Activated T-cell treated with anti-CD3 and anti-CD28 coated beads for 24 hours (primary cell): ENCODE measurements around the gene SMC5.
"Not testable (repeated sequence)": the region's sequence is repeated elsewhere in the genome, so short reads cannot be mapped to it uniquely, and the experiment has no call there.

Experiments used
- DNase-seq: peaks from one replicate; pipeline ENCODE4 v3.0.0-alpha.2; 2020; ENCODE audit warnings: low read depth

The SMC5 gene

DNA sequence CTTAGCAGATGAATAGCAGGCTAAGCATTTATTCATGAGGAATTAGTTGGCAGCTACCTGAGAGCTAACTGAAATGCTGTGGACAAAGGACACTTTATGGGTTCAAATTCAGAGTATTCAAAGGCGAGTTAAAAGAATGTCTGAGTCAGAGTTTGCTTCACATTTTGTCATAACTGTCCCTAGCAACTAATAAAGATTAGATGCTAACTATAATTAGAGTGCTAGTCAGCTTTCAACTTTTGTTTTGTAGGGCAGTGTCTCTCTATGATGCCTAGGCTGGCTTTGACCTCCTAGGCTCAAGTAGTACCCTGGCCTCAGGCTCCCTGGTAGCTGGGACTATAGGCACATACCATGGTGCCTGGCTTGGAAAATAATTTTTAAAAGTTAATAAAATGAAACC is 4.6 kb downstream of the SMC5 start:
- DNase-seq, result no peak

DNA sequence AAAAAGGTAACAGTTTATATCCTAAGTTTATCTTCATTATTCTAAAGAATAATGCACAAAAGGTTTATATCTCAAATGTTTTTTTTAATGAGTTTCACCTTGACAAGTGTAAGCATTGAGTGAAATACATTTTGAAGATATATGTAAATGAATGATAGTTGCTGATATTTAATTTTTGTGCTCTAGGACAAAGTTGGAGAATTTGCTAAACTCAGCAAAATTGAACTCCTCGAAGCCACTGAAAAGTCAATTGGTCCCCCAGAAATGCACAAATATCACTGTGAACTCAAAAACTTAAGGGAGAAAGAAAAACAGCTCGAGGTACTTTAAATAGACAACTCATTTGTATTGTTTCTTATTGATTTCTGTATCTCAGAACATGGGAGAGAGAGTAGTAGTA is 19.5 kb downstream of the SMC5 start:
- DNase-seq, result no peak

DNA sequence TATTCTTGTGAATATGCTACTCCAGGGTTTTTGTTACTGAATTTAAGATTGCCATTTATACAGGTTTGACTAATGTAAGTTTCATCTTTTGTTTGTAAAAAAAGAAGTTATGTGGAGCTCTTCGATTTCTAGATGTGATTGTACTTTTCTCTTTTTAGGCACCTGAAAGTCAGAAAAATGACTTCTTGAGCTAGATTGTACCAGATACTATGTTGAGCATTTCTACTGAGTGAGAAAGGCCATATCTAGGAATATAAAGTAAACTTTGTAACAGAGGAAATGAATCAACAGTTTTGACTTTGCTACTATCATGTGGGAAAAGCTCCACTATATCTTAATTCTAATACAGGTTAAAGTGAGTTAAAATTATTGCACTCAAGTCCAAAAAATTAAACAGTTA is 25.1 kb downstream of the SMC5 start:
- DNase-seq, result no peak

DNA sequence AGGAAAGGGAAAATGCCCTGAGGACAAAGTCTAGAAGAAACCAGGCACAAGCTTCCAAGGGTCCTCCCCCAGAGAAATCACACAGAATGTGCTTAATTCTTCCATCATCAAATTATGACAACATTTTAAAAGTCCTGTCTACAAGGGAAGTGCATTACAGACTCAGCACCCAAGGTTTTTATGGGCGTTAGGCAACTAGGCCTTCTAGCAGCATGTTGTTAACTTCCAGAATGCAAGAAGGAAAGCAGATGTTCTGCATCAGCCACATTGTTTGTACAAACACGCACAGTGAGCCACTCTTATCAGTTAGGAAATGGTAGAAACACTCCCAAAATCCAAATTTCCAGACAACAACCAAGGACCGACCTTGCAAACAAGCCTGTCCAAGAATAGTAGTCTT is 26.5 kb downstream of the SMC5 start:
- no peak for DNase-seq

DNA sequence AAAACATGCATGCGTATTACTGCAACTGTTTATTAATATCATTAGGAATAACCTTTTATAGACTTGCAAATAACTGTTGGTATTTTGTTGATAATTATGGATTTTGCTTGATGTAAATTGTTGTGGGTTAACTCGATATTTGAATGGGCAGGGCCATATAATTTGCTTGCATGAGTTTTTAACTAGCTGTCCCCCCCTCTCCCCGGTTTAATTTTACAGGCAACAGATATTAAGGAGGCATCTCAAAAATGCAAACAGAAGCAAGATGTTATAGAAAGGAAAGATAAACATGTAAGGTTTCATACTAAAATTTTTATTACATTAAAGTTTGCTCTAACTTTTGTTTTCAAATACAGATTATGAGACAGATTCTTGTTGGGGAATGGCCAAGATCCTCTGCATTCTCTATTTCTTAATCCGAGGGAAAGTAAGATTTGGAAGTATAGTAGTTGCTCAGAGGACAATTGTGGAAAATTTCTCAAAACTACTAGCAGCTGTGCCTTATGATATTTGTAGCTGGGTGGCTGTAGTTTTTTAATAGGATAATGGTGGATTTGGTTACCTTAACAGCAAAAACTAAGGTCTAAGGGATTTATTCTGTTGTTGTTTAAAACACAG is 27.3 kb downstream of the SMC5 start:
- no peak for DNase-seq

DNA sequence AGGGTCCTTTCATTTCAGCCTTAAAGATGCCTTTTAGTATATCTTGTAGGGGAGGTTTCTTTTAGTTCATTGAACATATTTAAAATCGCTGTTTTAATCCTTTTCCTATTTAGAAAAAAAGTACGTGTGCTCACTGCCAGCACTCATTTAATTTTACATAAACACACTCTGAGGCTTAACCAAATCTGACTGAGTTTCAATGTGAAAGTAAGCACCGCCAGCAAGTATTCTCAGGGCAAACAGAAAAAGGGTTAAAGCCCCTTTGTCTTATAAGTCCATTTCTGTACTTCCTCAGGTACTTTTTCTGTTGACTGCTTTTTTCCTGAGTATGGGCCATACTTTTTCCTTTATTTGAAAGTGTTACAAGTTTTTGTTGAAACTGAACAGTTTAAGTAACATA is 31.8 kb downstream of the SMC5 start:
- DNase-seq, result no peak

DNA sequence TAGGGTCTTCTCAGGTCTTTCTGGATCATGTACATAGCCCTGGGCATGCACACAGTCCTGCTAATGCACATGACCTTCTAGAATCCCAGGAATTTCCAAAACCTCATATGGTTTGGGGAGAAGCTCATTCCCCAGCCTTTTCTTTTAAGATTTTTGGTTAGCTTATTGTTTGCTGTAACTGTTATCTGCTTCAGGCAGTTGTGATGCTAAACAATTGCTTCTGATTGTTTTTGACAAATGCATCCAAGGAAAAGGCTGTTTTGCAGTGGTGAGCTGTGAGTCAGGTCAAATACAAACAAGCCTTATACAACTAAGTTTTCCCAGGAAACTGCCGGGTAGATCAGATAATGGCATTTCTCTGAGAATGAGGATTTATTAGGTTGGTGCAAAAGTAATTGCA is 32.7 kb downstream of the SMC5 start:
- no peak for DNase-seq

DNA sequence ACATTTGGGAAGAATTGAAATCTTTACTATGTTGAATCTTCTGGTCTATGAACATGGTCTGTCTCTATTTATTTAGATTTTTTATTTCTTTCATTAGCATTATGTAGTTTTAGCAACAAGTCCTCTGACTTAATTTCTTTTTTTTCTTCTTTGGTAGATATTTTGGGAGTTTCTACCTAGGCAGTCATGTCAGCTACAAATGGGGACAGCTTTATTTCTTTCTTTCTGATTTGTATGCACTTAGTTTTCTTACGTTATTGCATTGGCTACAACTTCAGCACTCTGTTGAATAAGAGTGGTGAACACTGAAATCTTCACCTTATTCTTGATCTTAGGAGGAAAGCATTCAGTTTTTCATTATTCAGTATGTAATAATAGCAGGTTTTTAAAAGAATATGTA is 33.5 kb downstream of the SMC5 start:
- DNase-seq, result no peak

DNA sequence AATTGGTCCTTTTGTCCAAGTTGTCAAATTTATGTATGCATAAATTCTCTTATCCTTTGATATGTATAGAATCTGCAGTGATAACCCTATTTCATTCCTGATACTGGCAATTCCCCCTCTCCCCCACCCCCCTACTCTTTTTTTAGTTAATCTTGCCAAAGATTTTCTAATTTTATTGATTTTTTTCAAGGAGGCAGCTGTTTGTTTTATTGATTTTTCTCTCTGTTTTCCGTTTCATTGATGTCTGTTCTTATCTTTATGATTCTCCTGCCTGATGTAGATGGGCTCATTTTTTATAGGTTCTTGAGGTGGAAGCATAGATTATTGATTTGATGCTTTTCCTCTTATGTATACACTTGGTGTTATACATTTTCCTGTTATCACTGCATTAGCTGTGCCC is 34.4 kb downstream of the SMC5 start:
- no peak for DNase-seq

DNA sequence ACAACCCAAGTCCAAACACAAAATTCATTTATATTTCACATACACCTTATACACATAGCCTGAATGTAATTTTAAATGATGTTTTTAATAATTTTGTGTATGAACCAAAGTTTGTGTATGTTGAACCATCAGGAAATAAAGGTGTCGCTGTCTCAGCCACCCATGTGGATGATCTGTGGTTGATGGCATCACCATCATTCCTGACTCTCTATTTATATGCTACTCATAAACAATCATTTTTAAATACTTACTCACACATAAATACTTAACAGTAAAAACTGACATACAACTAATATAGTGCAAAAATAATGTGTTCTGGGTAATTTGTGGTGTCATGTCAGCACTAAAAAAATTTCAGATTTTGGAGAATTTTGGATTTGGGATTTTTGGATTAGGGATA is 38.4 kb downstream of the SMC5 start:
- DNase-seq, result no peak

DNA sequence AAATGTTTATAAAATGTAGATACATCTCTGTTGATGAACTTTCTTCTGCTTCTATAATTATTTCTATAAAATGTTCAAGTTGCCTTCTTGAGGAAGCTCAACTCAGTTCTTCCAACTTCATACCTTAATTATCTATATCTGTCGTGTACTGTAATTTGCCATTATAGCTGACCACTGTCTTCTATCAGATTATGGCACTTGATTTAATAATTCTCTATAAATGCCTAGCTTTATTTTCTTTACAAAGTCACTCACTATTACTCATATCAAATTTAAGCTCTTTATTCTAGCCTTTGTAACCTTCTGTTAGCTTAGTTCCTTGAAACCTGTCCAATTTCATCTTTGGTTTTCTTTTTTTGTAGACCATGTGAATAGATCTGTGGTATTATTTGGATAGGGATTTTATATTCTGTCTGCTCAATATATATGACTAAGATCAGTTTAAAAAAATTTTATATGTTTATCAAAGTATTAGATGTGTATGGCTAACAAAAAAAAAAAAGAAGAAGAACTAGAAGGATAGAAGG is 39.5 kb downstream of the SMC5 start:
- no peak for DNase-seq

DNA sequence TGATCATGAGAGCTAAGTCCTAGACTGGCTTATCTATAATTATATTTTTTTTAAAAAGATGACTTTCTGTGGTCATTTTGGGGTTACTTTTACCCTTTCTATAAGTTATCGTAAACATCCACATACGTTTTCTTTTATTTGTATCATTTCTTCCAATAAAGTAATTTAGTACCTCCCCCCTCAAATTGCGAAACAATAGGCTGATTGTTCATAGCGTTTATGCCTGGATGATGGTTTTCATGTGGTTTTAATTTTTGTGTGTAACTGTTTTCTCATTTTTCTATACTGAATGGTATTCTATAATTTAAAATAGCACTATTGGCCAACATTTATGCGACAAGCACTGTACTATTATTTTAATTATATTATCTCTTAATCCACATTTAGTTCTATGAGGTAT is 44.5 kb downstream of the SMC5 start:
- DNase-seq, result no peak

DNA sequence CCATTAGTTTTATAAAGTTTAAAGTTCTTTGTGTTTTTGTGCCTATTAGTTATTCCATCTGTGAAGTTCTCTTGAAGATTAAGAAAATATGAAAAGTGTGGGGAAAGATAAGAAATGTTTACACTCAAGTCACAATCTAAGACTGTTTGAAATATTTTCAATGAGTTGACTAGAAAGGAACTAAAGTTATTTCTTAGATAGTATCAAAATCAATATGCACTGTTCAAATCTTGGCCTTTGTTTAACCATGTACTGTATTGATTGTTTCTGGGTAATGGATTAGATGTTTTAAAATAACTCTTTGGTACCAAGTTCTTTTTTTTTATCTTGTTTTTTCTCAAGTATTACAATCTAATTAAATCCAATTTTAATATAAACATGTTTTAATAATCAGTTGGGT is 46.0 kb downstream of the SMC5 start:
- DNase-seq, result no peak

DNA sequence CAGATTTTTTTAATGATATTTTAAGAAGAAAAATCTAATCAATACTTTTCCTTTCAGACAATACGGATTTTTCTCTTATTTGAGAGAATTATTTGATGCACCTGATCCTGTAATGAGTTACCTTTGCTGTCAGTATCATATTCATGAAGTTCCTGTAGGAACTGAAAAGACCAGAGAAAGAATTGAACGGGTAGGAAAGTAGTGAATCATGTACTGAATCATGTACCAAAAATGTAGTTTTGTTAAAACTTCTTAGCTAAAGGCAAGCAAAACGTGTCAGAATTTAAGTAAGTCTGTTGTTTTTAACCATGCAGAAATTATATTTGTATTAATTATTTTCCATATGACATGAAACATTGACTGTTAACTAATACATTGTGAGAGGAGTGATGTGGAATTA is 56.6 kb downstream of the SMC5 start:
- DNase-seq, result no peak

DNA sequence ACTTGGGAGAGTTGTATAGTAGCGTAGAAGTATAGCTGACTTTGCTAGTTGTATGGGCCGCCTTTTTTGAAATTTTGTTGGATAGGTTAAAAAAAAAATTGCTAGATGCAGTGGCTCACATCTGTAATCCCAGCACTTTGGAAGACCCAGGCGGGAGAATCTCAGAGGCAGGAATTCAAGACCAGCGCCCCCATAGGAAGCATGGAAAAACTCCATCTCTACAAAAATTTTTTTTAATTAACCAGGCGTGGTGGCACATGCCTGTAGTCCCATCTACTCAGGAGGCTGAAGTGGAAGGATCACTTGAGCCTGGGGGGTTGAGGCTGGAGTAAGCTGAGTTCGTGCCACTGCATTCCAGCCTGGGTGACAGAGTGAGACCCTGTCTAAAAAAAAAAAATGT is 59.2 kb downstream of the SMC5 start:
- DNase-seq, result no peak

DNA sequence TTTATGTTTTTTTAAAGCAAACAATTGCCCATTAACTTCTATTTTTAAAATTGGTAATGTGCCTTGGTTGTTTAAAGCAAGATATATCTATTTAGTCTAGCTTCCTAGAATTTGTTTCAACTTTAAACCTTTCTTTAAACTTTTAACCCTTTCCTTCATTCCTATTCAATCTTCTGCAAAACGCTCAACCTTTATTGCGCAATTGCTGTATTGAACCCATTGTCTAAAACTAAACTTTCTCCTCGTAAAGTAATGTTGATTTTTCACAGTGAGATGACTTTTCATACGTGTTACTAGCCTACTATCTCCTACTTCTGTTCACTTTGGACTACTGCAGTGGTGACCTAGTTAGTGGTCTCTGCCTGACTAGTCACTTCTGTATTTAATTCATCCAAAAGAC is 63.3 kb downstream of the SMC5 start:
- no peak for DNase-seq

DNA sequence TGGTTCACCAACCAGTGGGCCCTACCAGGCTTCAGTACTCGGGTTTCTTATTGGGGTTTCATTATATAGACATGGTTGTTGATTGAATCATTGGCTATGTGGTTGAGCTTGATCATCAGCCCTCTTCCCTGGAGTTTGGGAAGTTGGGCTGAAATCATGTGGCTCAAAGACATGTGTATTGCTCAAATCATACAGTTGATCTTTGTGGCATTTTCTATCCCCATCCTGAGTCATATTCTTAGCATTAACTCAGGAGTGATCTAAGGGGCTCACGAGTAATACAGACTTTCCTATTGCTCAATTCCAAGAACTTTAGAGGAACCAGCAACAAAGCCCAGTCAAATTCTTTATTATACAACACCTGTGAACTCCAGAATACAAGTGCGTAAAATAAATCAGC is 66.2 kb downstream of the SMC5 start:
- no peak for DNase-seq

DNA sequence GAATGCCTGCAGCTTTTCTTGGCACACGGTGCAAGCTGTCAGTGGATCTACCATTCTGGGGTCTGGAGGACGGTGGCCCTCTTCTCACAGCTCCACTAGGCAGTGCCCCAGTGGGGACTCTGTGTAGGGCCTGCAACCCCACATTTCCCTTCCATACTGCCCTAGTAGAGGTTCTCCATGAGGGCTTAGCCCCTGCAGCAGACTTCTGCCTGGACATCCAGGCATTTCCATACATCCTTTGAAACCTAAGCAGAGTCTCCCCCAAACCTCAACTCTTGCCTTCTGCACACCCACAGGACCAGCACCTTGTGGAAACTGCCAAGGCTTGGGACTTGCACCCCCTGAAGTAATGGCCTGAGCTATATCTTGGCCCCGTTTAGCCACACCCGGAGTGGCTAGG is 69.8 kb downstream of the SMC5 start:
- DNase-seq, result not testable (repeated sequence)

DNA sequence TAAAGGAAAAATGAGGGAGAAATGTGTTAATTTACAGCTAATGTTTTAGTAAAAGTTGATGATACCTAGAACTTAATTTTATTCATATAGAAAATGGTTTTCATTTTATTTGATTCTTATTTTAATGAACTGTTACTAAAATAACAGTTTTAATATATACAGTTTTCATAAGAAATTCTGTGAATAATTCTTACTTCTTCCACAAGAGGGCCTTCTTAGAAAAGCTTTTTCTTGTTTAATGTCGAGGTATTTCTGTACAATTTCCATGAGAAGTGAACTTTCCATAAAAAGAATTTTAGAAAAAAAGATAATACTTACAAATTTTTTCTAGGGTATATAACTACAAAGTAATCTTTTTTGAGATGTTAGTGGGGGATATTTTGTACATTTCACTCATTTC is 81.8 kb downstream of the SMC5 start:
- DNase-seq, result no peak

DNA sequence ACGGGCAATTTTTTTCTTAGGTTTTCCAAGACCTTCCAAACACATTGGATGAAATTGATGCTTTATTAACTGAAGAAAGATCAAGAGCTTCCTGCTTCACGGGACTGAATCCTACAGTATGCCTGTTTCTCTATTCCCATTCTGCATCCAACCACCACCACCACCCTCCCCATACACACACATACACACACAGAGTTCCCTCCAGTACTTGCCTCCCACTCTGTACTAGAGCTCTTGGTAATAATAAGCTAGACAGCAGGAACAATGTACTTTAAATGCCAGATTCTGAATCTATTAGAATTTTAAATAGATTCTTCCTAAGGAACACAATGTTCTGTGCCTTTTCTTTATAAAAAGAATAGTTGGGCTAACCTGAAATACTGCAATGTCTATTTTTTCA is 88.3 kb downstream of the SMC5 start:
- DNase-seq, result no peak

DNA sequence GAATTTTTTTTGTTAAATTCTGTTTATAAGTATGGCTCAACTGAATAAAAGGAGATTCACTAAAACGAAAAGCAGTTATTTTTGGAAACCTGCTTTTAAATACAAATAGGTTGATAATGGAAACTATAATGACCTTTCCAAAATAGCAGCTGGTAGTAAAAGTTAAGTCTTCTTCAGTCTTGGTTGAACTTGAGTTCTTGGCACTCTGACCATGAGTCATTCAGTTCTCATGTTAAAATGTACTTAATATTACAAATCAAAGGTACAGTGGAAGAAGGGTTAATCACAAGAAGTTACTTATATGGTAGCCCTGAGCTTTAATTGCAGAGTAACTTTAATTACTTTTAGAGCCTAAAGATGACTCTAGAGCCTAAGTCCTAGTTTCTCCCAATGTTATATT is 93.6 kb downstream of the SMC5 start:
- DNase-seq, result no peak

DNA sequence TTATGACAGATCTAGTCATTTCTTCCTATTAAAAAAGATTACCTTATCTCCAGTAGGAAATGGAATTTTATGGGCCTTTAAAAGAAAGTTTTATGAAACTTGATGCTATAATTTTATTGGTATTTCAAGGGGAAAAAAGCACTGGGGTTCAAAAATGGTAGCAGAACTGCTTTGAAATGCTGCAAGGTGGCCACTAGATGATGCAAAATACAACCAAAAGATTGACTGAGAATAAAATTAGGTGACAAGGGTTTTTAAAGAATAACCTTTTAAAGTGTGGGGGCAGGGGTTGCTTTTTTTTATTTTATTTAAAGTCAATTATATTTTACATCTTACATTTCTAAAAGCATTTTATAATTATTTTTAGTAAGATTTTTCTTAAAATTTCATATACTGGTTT is 94.0 kb downstream of the SMC5 start:
- DNase-seq, result no peak

DNA sequence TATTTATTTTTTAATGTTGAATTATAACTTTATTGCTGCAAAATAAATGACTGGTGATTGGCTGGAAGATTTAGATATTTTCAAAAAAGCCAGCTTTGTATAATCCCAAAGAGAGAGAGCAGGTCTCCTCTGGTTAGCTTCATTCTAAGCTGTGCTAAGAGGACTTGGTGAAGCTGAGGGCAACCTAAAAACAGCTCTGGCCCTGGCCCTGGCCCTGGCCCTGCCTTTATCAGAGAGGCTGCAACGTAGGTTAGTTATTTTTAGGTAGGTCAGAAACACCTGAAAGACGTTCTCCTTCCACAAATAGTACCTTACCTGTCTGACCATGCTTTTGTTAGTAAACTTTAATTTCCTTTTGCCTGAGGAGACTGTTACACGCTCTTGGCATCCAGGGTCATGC is 97.0 kb downstream of the SMC5 start:
- DNase-seq, result no peak

DNA sequence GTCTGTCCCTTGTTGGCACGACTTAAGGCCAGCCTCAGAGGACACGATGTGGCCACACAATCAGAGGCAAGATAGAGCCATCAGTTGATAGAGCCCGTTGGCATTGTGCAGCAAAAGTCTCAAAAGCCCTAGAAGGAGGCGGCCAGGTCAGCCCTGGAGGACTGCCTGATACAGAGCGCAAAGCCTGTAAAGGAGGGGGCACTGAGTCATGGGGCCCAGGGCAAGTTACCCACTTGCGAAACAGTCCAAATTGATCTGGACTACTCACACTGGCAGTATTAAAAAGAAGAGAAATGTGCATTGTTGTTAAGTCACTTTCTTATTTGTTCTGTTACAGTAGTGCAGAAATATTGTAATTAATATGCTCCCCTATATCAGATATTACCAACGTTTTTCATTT is 104.2 kb downstream of the SMC5 start:
- no peak for DNase-seq

DNA sequence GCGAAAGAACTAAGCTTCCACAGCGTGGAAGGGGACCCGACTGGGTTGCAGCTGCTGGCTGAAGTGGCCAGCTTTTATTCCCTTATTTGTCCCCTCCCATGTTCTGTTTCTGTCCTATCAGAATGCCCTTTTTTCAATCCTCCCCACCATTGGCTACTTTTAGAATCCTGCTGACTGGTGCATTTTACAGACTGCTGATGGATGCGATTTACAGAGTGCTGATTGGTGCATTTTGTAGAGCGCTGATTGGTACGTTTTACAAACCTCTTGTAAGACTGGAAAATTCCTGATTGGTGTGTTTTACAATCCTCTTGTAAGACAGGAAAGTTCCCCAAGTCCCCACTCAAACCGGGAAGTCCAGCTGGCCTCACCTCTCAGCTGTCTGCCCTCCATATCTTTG is 105.0 kb downstream of the SMC5 start:
- DNase-seq, result no peak
